Common myeloid progenitor, CD34-positive (primary cell): ENCODE data around the gene BLOC1S4.

ENCODE experiments used
- CTCF ChIA-PET: fragments of 350-600 bp; sonication (Branson Sonifier 250); formaldehyde crosslinking; loops from one replicate; lab custom pipeline; 2021; ENCODE audit warnings: antibody characterized with exemption; lab: Charles Lee
- POLR2A ChIA-PET: fragments of 350-600 bp; sonication (Branson Sonifier 250); formaldehyde crosslinking; loops from one replicate; lab custom pipeline; 2021; ENCODE audit warnings: antibody characterized with exemption; lab: Charles Lee
- DNase-seq, 3 donors: peaks; one replicate each; pipeline versions ENCODE4 v3.0.0 to v3.0.0-alpha.2; 2013
- H3K27ac ChIP-seq, 2 experiments: 1 replicate in 1 of 2; 2 replicates in 1 of 2; pipeline ENCODE4 v1.7.0; 2013; ENCODE audit warnings: inconsistent platforms in 2 of 2, low read length in 2 of 2, mild to moderate bottlenecking in 2 of 2, low read depth in 1 of 2, moderate library complexity in 1 of 2; ENCODE audit not compliant: severe bottlenecking in 2 of 2, insufficient read depth in 1 of 2, poor library complexity in 1 of 2
- H3K27me3 ChIP-seq, 5 experiments: replicated peaks in 2 of 5; 1 replicate in 3 of 5; 2 replicates in 2 of 5; pipeline versions ENCODE4 v1.6.1 to v1.7.0; 2013; ENCODE audit warnings: low read length in 4 of 5, mild to moderate bottlenecking in 2 of 5, moderate library complexity in 2 of 5, inconsistent platforms in 1 of 5; ENCODE audit not compliant: insufficient read depth in 5 of 5, control insufficient read depth in 4 of 5
- H3K36me3 ChIP-seq, 4 experiments: 1 replicate in 2 of 4; 2 replicates in 2 of 4; pipeline versions ENCODE4 v1.6.1 to v1.7.0; 2013; ENCODE audit warnings: low read length in 3 of 4, control low read depth in 1 of 4, mild to moderate bottlenecking in 1 of 4; ENCODE audit not compliant: control insufficient read depth in 4 of 4, insufficient read depth in 4 of 4
- H3K4me1 ChIP-seq, 4 experiments: 1 replicate in 3 of 4; 2 replicates in 1 of 4; pipeline versions ENCODE4 v1.6.1 to v1.7.1; 2013; ENCODE audit warnings: low read length in 3 of 4, mild to moderate bottlenecking in 3 of 4, control low read depth in 1 of 4, inconsistent platforms in 1 of 4, moderate library complexity in 1 of 4; ENCODE audit not compliant: control insufficient read depth in 4 of 4, insufficient read depth in 4 of 4; ENCODE audit errors: control extremely low read depth in 1 of 4
- H3K4me3 ChIP-seq, 7 experiments: 1 replicate in 4 of 7; 2 replicates in 3 of 7; pipeline versions ENCODE4 v1.5.1 to v1.7.0; 2013; ENCODE audit warnings: mild to moderate bottlenecking in 7 of 7, low read length in 6 of 7, moderate library complexity in 6 of 7, inconsistent platforms in 2 of 7, low read depth in 2 of 7, control low read depth in 1 of 7; ENCODE audit not compliant: insufficient read depth in 4 of 7, control insufficient read depth in 1 of 7; ENCODE audit errors: extremely low read depth in 1 of 7
- H3K9me3 ChIP-seq, 5 experiments: 1 replicate in 4 of 5; 2 replicates in 1 of 5; pipeline versions ENCODE4 v1.6.1 to v1.7.1; 2013; ENCODE audit warnings: low read length in 4 of 5, mild to moderate bottlenecking in 2 of 5, inconsistent platforms in 1 of 5, low read depth in 1 of 5, moderate library complexity in 1 of 5; ENCODE audit not compliant: control insufficient read depth in 4 of 5, insufficient read depth in 2 of 5; ENCODE audit errors: control extremely low read depth in 1 of 5
- WGBS: methylation state at CpG from one replicate; pipeline ENCODE4 v1.1.5; 2013; ENCODE audit not compliant: insufficient coverage; 5-methylcytosine and 5-hydroxymethylcytosine counted together

BLOC1S4 gene

DNA sequence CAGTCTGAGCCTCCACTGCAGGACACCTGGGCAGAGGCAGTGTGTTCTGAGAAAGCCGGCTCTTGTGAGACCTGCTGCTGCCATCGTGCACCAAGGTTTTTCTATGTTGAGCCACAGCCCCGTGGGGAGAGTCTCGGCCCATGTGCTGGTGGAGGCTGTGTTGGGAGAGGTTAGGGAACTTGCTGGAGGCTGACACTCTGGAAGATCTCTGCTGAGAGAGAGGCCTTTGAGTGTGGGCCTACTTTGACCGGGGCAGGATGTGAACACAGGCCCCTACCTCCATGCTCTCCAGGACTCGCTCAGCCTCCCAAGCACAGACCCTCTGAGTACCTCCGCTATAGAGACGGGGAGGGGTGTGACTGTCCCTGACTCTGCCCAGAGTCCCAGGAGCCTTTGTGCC, 23.6 kb upstream of the BLOC1S4 start:
- POLR2A ChIA-PET: no interaction called here
- DNase-seq: no peak
- Histone ChIP-seq H3K36me3 (no peaks in the 10 kb centered on the region), H3K9me3 (no peaks in the 10 kb centered on the region), H3K4me1 (peaks cover 3 to 82% (median 31%) of the 10 kb centered on the region in 4 experiments), H3K27ac (peak overlapping the region in 1 of 2 experiments; percentile 34), H3K4me3 (no peak overlapping the region), H3K27me3 (no peaks in the 10 kb centered on the region)
- WGBS: 100% methylated on average over 2 of the region's 8 CpGs
- CTCF ChIA-PET: interaction anchor here (0.8 to 1.2 kb wide), 2 partner anchors 14 to 15 kb away, joined by 3 read pairs; no protein-coding TSS in a partner anchor

DNA sequence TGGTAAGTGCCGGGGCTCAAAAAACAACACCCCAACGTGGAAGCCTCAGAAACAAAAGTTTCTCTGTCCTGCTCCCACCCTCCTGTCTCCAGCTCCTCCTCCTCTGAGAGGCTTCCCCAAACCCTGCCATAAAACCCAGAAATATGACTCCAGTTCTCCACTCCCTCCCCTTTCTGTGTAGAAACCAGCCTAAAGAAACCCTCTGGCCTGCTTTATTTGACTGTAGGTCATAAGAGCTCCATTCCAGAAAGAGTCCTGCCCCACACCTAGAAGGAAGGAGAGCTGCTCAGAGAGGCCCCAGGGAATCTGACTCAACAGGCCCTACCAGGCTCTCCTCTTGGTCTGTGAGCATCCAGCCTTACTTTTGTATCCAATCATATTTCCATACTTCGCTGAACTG, 23.2 kb upstream of the BLOC1S4 start:
- no peaks in the 10 kb centered on the region for H3K9me3 ChIP-seq
- DNase-seq: no peak
- no peaks in the 10 kb centered on the region for H3K27me3 ChIP-seq
- 100% methylated on average over 2 of the region's 3 CpGs for WGBS
- H3K36me3 ChIP-seq: no peaks in the 10 kb centered on the region
- H3K4me3 ChIP-seq: no peak overlapping the region
- peaks cover 3 to 80% (median 31%) of the 10 kb centered on the region in 4 experiments for H3K4me1 ChIP-seq
- POLR2A ChIA-PET: no interaction called here
- CTCF ChIA-PET: interaction anchor here (0.8 to 1.2 kb wide), 2 partner anchors 14 to 15 kb away, joined by 3 read pairs; no protein-coding TSS in a partner anchor
- H3K27ac ChIP-seq: peak overlapping the region in 1 of 2 experiments; percentile 34

GRCh38 chr4:6693231-6694176, 22.5 kb upstream of the BLOC1S4 start, which contains the start of gene S100P:
Gene S100P, plus strand, starts transcription at chr4:6693878. Its CDS starts 55 bp downstream, at chr4:6693933.
- H3K36me3 ChIP-seq: no peaks in the 10 kb centered on the region
- H3K27me3 ChIP-seq: no peaks in the 10 kb centered on the region
- ChIA-PET CTCF (interaction anchor here (0.8 to 1.2 kb wide), 3 partner anchors 13 to 18 kb away, joined by 3 to 4 read pairs (median 3); no protein-coding TSS in a partner anchor), POLR2A (no interaction called here)
- WGBS: 96% methylated on average over 21 of the region's 29 CpGs
- H3K9me3 ChIP-seq: no peaks in the 10 kb centered on the region
- peak within 1 kb of the TSS in 1 of 2 experiments; percentile 34 for H3K27ac ChIP-seq
- H3K4me3 ChIP-seq: no peak within 1 kb of the TSS
- no peak for DNase-seq
- H3K4me1 ChIP-seq: peaks cover 3 to 73% (median 28%) of the 10 kb centered on the region in 4 experiments

DNA sequence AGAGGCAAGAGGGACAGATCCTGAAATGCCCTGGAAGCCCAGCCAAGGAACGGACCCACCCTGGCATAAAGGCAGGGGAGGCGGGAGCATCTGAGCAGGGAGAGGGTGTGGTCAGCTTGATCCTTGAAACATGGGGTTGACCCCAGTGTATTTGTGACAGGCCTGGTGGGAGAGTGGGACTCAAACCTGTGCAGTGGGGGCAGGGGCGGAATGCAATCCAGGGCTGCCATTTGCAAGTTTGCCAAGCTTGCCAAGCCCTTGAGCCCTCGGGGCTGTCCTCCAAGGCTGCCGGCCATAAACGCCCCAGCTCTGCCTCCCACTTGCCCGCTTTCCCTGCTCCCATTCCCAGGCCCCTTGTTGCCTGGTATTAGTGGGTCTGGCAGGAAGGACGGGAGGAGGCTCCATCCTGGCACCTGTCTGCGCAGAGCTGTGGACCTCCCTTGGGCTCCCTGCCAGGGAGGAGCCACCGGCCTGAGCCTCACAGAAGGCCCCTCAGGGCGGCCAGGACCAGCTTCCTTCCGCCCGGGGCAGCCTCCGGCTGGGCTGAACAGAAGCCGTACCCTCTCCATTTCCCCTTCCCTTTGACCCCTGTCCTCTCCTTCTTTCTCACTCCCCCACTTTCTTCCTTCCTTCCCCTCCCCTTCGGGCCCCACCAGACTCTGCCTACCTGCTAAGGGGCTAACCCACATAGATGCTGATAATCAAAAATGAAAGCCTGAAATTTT, 21.6 kb upstream of the BLOC1S4 start:
- peaks cover 3 to 65% (median 20%) of the 10 kb centered on the region in 4 experiments for H3K4me1 ChIP-seq
- POLR2A ChIA-PET: no interaction called here
- H3K36me3 ChIP-seq: no peaks in the 10 kb centered on the region
- H3K27me3 ChIP-seq: no peaks in the 10 kb centered on the region
- H3K4me3 ChIP-seq: no peak overlapping the region
- WGBS: 68% methylated on average over 14 of the region's 16 CpGs
- CTCF ChIA-PET: interaction anchor here (0.8 kb wide), 1 partner anchor 19 kb away, joined by 4 read pairs; no protein-coding TSS in a partner anchor
- H3K27ac ChIP-seq: no peak overlapping the region
- DNase-seq: no peak
- H3K9me3 ChIP-seq: no peaks in the 10 kb centered on the region

GRCh38 chr4:6695660-6696610, 20.0 kb upstream of the BLOC1S4 start:
- peak in 2 of 3 donors; percentile 38 to 57 for DNase-seq
- Histone ChIP-seq H3K27ac (no peak overlapping the region), H3K27me3 (no peaks in the 10 kb centered on the region), H3K9me3 (no peaks in the 10 kb centered on the region), H3K4me3 (no peak overlapping the region), H3K36me3 (peaks cover 0 to 4% (median 0%) of the 10 kb centered on the region in 4 experiments), H3K4me1 (peaks cover 2 to 50% (median 7%) of the 10 kb centered on the region in 4 experiments)
- ChIA-PET CTCF (interaction anchor here (0.9 to 2.5 kb wide), 4 partner anchors 13 to 148 kb away, joined by 3 to 8 read pairs (median 3); no protein-coding TSS in a partner anchor), POLR2A (no interaction called here)
- WGBS: 86% methylated on average over 17 of the region's 18 CpGs

DNA sequence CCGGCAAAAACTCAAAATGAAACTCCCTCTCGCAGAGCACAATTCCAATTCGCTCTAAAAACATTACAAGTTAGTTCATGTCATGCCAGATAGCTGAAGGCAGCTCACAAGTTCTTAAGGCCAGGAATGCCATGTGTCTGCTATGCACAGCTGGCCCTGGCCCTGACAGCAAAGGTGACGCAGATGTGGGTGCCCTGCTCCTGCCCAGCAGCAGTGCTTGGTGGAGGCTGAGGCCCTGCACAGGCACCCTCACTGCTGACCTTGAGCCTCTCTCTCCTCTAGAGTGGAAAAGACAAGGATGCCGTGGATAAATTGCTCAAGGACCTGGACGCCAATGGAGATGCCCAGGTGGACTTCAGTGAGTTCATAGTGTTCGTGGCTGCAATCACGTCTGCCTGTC, 19.4 kb upstream of the BLOC1S4 start:
- Histone ChIP-seq H3K4me3 (no peak overlapping the region), H3K36me3 (peaks cover 0 to 4% (median 2%) of the 10 kb centered on the region in 4 experiments), H3K27ac (no peak overlapping the region), H3K9me3 (no peaks in the 10 kb centered on the region), H3K27me3 (no peaks in the 10 kb centered on the region), H3K4me1 (peaks cover 2 to 45% (median 5%) of the 10 kb centered on the region in 4 experiments)
- no peak for DNase-seq
- POLR2A ChIA-PET: no interaction called here
- WGBS: 95% methylated on average over 8 of the region's 8 CpGs
- CTCF ChIA-PET: interaction anchor here (1.2 to 2.5 kb wide), 3 partner anchors 12 to 24 kb away, joined by 3 to 8 read pairs (median 3); no protein-coding TSS in a partner anchor
